HG02885 (cell line): ENCODE data around the gene TUSC2.

Experiments used
- ATAC-seq: cut with Tn5 transposase; IDR thresholded peaks from one replicate; pipeline ENCODE4 v1.9.1; 2021; ENCODE audit warnings: mild to moderate bottlenecking; ENCODE audit not compliant: unreplicated experiment, poor library complexity

The TUSC2 gene

GRCh38 chr3:50276762-50277101 is 51.3 kb downstream of the TUSC2 start:
- ATAC-seq = no peak

- no peak for ATAC-seq
These were observed 51.8 kb downstream of the TUSC2 start for GRCh38 chr3:50275996-50276761.

GRCh38 chr3:50275141-50275995 is 52.7 kb downstream of the TUSC2 start:
- no peak for ATAC-seq
